Loucy (cell line): Measurements from ENCODE around the gene ARHGAP20.
"Not testable (repeated sequence)": the region's sequence is repeated elsewhere in the genome, so short reads cannot be mapped to it uniquely, and the experiment has no call there.

Experiments used
- H2AFZ ChIP-seq: fragments of 200-600 bp; sonication (generic); 2 replicates; pipeline ENCODE4 v1.6.0; 2016; ENCODE audit warnings: antibody characterized with exemption, mild to moderate bottlenecking, low read length, moderate library complexity
- H3F3A ChIP-seq: fragments of 200-600 bp; 2 replicates; pipeline ENCODE4 v1.6.0; 2016; ENCODE audit warnings: antibody characterized with exemption, low read depth, mild to moderate bottlenecking
- H3K27me3 ChIP-seq: fragments of 200-600 bp; sonication (generic); 2 replicates; pipeline ENCODE4 v1.6.1; 2014; ENCODE audit warnings: low read length, mild to moderate bottlenecking; ENCODE audit not compliant: insufficient read depth, poor library complexity, severe bottlenecking
- H3K36me3 ChIP-seq: fragments of 200-600 bp; sonication (generic); 2 replicates; pipeline ENCODE4 v1.6.1; 2016; ENCODE audit warnings: low read length; ENCODE audit not compliant: insufficient read depth
- H3K4me1 ChIP-seq: fragments of 200-600 bp; sonication (generic); 2 replicates; pipeline ENCODE4 v1.5.1; 2014; ENCODE audit warnings: low read length, mild to moderate bottlenecking; ENCODE audit not compliant: insufficient read depth, poor library complexity, severe bottlenecking
- H3K4me2 ChIP-seq: fragments of 200-600 bp; sonication (generic); 2 replicates; pipeline ENCODE4 v1.6.0; 2014; ENCODE audit warnings: antibody characterized with exemption, low read length, low read depth, mild to moderate bottlenecking; ENCODE audit not compliant: poor library complexity, severe bottlenecking
- H3K4me3 ChIP-seq: fragments of 200-600 bp; sonication (generic); 2 replicates; pipeline ENCODE4 v1.5.1; 2014; ENCODE audit warnings: low read length, mild to moderate bottlenecking, mixed read lengths; ENCODE audit not compliant: poor library complexity, severe bottlenecking
- H3K79me2 ChIP-seq: fragments of 200-600 bp; sonication (generic); 2 replicates; pipeline ENCODE4 v1.6.1; 2014; ENCODE audit warnings: low read length; ENCODE audit not compliant: insufficient read depth
- H3K9ac ChIP-seq: fragments of 200-600 bp; sonication (generic); 2 replicates; pipeline ENCODE4 v1.6.0; 2014; ENCODE audit warnings: mild to moderate bottlenecking, low read depth, low read length, moderate library complexity; ENCODE audit not compliant: poor library complexity, severe bottlenecking
- H3K9me2 ChIP-seq: fragments of 200-600 bp; sonication (generic); replicated peaks from 2 replicates; pipeline ENCODE4 v1.6.1; 2016; ENCODE audit warnings: low read depth, low read length, mixed read lengths
- H3K9me3 ChIP-seq: fragments of 200-600 bp; sonication (generic); 2 replicates; pipeline ENCODE4 v1.6.1; 2014; ENCODE audit warnings: mild to moderate bottlenecking, antibody characterized with exemption, low read length, low read depth; ENCODE audit not compliant: insufficient read depth
- H4K20me1 ChIP-seq: fragments of 200-600 bp; sonication (generic); 2 replicates; pipeline ENCODE4 v1.6.0; 2014; ENCODE audit warnings: antibody characterized with exemption, low read length, mild to moderate bottlenecking; ENCODE audit not compliant: insufficient read depth, poor library complexity, severe bottlenecking
- EZH2phosphoT487 ChIP-seq: fragments of 200-600 bp; IDR thresholded peaks from 2 replicates; pipeline ENCODE4 v1.6.1; 2018; ENCODE audit warnings: antibody characterized with exemption, mild to moderate bottlenecking, moderate library complexity, borderline replicate concordance
- TF ChIP-seq, protein P1 (sequence below): fragments of 200-600 bp; sonication (generic); conservative IDR thresholded peaks from 2 replicates; pipeline ENCODE4 v1.5.1; 2014; ENCODE audit warnings: mild to moderate bottlenecking, antibody characterized with exemption, low read length

ARHGAP20 gene

DNA sequence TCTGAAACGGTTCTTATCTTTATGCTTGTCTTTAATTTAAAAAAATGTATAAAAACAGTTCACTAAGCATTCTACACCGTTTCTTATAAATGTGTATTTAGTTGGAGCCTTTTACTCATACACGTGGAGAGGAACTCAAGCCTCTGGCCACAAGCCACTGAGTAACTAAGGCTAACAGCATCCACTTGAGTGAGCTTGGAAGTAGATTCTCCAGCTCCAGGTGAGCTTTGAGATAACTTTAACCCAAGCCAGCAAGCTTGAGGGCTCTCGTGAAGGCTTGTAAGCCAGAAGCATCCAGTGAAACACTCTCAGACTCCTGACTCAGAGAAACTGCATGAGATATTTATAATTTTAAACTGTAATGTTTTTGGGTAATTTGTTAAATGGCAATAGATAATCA, 82.6 kb downstream of the ARHGAP20 start:
- Histone ChIP-seq H3K9ac (no peak overlapping the region), H2AFZ (no peak overlapping the region), H3F3A (no peaks in the 10 kb centered on the region), H3K79me2 (no peaks in the 10 kb centered on the region), H3K4me3 (no peak overlapping the region), H3K4me1 (no peaks in the 10 kb centered on the region), H3K9me2 (no peaks in the 10 kb centered on the region), H3K4me2 (no peak overlapping the region), H3K36me3 (no peaks in the 10 kb centered on the region), H4K20me1 (no peaks in the 10 kb centered on the region), H3K27me3 (no peaks in the 10 kb centered on the region), H3K9me3 (no peaks in the 10 kb centered on the region)
- no peak for TF ChIP-seq EZH2phosphoT487
- TF ChIP-seq, protein P1, sequence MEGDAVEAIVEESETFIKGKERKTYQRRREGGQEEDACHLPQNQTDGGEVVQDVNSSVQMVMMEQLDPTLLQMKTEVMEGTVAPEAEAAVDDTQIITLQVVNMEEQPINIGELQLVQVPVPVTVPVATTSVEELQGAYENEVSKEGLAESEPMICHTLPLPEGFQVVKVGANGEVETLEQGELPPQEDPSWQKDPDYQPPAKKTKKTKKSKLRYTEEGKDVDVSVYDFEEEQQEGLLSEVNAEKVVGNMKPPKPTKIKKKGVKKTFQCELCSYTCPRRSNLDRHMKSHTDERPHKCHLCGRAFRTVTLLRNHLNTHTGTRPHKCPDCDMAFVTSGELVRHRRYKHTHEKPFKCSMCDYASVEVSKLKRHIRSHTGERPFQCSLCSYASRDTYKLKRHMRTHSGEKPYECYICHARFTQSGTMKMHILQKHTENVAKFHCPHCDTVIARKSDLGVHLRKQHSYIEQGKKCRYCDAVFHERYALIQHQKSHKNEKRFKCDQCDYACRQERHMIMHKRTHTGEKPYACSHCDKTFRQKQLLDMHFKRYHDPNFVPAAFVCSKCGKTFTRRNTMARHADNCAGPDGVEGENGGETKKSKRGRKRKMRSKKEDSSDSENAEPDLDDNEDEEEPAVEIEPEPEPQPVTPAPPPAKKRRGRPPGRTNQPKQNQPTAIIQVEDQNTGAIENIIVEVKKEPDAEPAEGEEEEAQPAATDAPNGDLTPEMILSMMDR, result no peak

DNA sequence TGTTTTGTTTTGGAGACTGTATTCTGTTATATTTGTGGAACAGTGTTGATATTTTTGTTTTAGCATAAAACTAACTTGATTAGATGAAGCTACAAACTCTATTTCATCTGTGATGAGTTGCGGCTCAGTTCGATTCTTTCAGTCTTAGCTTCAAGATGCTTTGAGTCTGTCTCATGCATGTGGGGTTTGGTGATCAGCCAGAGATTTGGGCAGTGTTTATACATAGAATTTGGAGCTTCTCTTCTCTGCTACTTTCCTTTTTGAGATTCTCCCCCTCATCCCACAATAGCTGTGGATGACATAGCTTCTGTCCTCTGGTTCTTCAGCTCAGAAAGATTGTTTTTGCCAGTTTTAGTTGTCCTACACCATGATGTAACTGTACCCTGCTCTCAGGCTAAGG, 90.4 kb downstream of the ARHGAP20 start:
- H3K27me3 ChIP-seq, result no peaks in the 10 kb centered on the region

DNA sequence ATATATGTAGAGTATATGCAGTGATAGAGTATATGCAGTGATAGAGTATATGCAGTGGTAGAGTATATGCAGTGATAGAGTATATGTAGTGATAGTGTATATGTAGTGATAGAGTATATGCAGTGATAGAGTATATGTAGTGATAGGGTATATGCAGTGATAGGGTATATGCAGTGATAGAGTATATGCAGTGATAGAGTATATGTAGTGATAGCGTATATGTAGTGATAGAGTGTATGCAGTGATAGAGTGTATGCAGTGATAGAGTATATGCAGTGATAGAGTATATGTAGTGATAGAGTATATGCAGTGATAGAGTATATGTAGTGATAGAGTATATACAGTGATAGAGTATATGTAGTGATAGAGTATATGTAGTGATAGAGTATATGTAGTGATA, 92.9 kb downstream of the ARHGAP20 start:
- not testable (repeated sequence) for H3K9ac ChIP-seq, H4K20me1 ChIP-seq, H3K9me2 ChIP-seq, H3K27me3 ChIP-seq, H3F3A ChIP-seq, H3K4me2 ChIP-seq, H3K4me1 ChIP-seq, H2AFZ ChIP-seq, H3K79me2 ChIP-seq, H3K36me3 ChIP-seq, H3K9me3 ChIP-seq, H3K4me3 ChIP-seq

More for the DNA sequence above, 90.4 kb downstream of the ARHGAP20 start:
- Histone ChIP-seq H3F3A (no peaks in the 10 kb centered on the region), H4K20me1 (no peaks in the 10 kb centered on the region), H3K4me3 (no peak overlapping the region), H3K4me1 (no peaks in the 10 kb centered on the region), H3K4me2 (no peak overlapping the region), H3K9me3 (no peaks in the 10 kb centered on the region; the same call in 1 of the 2 replicates), H2AFZ (no peak overlapping the region), H3K79me2 (no peaks in the 10 kb centered on the region), H3K9me2 (no peaks in the 10 kb centered on the region), H3K36me3 (no peaks in the 10 kb centered on the region), H3K9ac (no peak overlapping the region)
- no peak for TF ChIP-seq EZH2phosphoT487
- TF ChIP-seq, protein P1, result no peak

DNA sequence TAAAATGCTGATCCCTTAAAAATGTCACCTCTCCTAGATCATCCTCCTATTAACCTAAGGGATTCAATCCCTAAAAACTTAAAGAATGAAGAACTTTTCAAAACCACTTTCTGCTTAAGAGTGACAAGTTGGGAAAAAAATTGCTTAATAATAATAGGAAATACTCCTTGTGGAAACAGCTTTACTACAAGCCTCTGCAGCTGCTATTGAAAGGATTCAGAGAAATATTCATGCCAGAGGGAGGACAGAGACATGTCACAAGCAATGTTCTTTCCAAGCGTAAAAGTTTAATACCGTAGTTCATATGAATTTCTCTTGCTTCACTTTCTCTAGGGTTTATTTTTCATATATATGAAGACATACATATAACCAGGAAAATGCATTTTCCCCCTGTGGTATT, 98.2 kb downstream of the ARHGAP20 start:
- Histone ChIP-seq H3K79me2 (no peaks in the 10 kb centered on the region), H3K9me2 (no peaks in the 10 kb centered on the region), H3K4me2 (no peak overlapping the region), H3K4me1 (no peaks in the 10 kb centered on the region), H3K9me3 (no peaks in the 10 kb centered on the region), H3K36me3 (no peaks in the 10 kb centered on the region), H4K20me1 (no peaks in the 10 kb centered on the region), H3F3A (no peaks in the 10 kb centered on the region), H2AFZ (no peak overlapping the region), H3K4me3 (no peak overlapping the region), H3K27me3 (no peaks in the 10 kb centered on the region), H3K9ac (no peak overlapping the region)
- no peak for TF ChIP-seq EZH2phosphoT487
- TF ChIP-seq, protein P1, result no peak
